ENCODE results near the gene PRDM11. TPM values are rescaled to one million over a fixed set of nuclear protein-coding genes. Genes with fewer than 3 reads are reported as not detected.

Gene PRDM11
- total RNA-seq, 1 experiment from 2014 or later: 8.3 TPM

DNA sequence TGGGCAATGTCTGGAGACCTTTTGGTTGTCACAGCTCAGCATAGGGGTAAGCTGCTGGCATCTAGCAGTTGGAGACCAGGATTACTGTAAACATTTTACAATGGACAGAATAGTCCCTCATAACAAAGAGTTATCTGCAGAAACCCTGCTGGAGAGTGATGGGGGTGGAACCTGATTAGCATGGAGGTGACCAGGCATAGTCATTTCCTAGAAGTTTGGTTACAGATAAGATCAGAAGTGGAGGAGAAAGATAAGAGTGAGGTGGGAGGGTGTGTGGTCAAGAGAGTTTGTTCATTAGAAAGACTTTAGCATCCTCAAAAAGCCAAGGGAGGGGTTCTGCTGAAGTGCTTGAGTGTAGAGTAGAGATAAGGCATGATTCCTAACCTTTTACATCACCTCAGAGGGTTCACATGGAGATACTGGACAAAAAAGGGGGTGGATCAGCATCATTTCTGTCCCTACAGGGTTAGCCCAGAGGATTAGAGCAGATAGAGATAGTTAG lies 38.8 kb downstream of the PRDM11 start:
- no peak overlapping the region for H3K27ac Mint-ChIP-seq

DNA sequence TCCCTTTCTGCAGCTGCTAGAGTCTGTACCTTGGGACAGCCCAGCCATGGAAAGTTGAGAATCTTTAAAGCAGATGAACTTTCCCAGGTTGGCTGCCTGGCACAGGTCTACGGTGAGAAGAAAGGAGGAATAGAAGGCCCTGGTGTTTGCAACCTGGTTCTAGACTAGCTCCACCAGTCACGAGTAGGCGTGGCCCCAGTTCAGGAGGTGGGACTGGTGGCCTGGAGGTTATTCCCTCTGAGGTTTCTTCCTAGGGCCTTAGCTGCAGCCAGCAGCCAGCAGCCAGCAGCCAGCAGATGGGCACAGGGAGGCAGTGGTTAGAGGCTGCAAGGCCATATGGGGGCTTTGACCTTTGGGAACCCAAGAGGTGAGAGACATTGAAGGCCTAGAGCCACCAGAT lies 40.9 kb downstream of the PRDM11 start:
- ChIA-PET CTCF (interaction anchor here (0.6 to 1.5 kb wide), 3 partner anchors 46 to 227 kb away, joined by 3 to 4 read pairs (median 3); no protein-coding TSS in a partner anchor), POLR2A (no interaction called here)
- no peak overlapping the region for H3K4me3 Mint-ChIP-seq
- H3K27ac Mint-ChIP-seq: no peak overlapping the region
- peaks cover 14% of the 10 kb centered on the region for H3K36me3 Mint-ChIP-seq
- DNase-seq (ENCODE audit: low spot score) (no peak), ATAC-seq (no peak)
- no peaks in the 10 kb centered on the region for H3K27me3 Mint-ChIP-seq (ENCODE audit: low read depth)
- peaks cover 9% of the 10 kb centered on the region for H3K9me3 Mint-ChIP-seq
- TF ChIP-seq HMGA2 (CRISPR knock-in tag; IDR thresholded peaks at IDR 0.05) (no peak), ZNF317 (CRISPR knock-in tag; IDR thresholded peaks at IDR 0.05; ENCODE audit: borderline replicate concordance, low read depth) (no peak), CREM (CRISPR knock-in tag; IDR thresholded peaks at IDR 0.05) (no peak)
- TF ChIP-seq, protein P1, sequence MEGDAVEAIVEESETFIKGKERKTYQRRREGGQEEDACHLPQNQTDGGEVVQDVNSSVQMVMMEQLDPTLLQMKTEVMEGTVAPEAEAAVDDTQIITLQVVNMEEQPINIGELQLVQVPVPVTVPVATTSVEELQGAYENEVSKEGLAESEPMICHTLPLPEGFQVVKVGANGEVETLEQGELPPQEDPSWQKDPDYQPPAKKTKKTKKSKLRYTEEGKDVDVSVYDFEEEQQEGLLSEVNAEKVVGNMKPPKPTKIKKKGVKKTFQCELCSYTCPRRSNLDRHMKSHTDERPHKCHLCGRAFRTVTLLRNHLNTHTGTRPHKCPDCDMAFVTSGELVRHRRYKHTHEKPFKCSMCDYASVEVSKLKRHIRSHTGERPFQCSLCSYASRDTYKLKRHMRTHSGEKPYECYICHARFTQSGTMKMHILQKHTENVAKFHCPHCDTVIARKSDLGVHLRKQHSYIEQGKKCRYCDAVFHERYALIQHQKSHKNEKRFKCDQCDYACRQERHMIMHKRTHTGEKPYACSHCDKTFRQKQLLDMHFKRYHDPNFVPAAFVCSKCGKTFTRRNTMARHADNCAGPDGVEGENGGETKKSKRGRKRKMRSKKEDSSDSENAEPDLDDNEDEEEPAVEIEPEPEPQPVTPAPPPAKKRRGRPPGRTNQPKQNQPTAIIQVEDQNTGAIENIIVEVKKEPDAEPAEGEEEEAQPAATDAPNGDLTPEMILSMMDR (IDR thresholded peaks at IDR 0.05): no peak
- no peaks in the 10 kb centered on the region for H3K4me1 Mint-ChIP-seq

More for the DNA sequence above, 38.8 kb downstream of the PRDM11 start:
- H3K27me3 Mint-ChIP-seq (ENCODE audit: low read depth): no peaks in the 10 kb centered on the region
- no peak overlapping the region for H3K4me3 Mint-ChIP-seq
- H3K9me3 Mint-ChIP-seq: no peaks in the 10 kb centered on the region
- ChIA-PET POLR2A (no interaction called here), CTCF (no interaction called here)
- ATAC-seq (no peak), DNase-seq (ENCODE audit: low spot score) (no peak)
- TF ChIP-seq MYBL2 (CRISPR knock-in tag; IDR thresholded peaks at IDR 0.05): no peak
- no peak for TF ChIP-seq ETV6 (CRISPR knock-in tag; IDR thresholded peaks at IDR 0.05)
- TF ChIP-seq GABPB1 (CRISPR knock-in tag; IDR thresholded peaks at IDR 0.05): no peak
- TF ChIP-seq ZNF317 (CRISPR knock-in tag; IDR thresholded peaks at IDR 0.05; ENCODE audit: borderline replicate concordance, low read depth): no peak
- no peak for TF ChIP-seq TEAD4 (CRISPR knock-in tag; IDR thresholded peaks at IDR 0.05)
- TF ChIP-seq TEAD1 (CRISPR knock-in tag; IDR thresholded peaks at IDR 0.05): no peak
- TF ChIP-seq, protein P2, sequence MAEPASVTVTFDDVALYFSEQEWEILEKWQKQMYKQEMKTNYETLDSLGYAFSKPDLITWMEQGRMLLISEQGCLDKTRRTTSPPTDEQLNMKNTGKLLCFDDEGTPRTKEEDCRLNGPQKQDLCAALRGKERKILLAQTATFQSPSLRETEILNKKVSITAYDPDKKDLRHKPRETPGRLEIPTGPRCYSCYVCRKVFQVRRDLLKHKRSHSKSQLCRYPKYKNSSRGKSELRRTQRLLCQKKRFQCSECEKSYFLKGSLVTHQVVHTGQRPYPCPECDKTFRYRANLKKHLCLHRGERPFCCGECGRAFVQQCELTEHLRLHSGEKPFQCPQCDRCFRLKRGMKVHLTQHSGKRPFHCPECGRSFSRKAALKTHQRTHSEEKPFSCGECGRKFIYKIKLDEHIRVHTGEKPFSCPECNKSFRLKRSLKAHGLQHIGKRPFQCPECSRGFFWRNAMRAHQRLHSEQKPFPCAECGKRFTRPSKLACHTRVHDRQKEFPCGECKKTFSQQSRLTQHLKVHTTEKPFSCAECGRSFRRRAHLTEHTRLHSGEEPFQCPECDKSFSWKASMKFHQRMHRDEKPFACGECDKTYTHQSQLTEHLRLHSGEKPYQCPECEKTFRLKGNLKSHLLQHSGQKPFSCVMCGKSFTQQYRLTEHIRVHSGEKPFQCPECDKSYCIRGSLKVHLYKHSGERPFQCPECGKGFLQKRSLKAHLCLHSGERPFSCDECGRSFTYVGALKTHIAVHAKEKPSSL (CRISPR knock-in tag; conservative IDR thresholded peaks at IDR 0.05): no peak
- no peak for TF ChIP-seq SMAD3 (CRISPR knock-in tag; IDR thresholded peaks at IDR 0.05; ENCODE audit: borderline replicate concordance)
- TF ChIP-seq ZBTB21 (CRISPR knock-in tag; IDR thresholded peaks at IDR 0.05; ENCODE audit: borderline replicate concordance): no peak
- TF ChIP-seq, protein P1 (IDR thresholded peaks at IDR 0.05): no peak
- TF ChIP-seq FOXP1 (CRISPR knock-in tag; IDR thresholded peaks at IDR 0.05; ENCODE audit: borderline replicate concordance): no peak
- TF ChIP-seq RELA (CRISPR knock-in tag; IDR thresholded peaks at IDR 0.05; ENCODE audit: borderline replicate concordance): no peak
- H3K36me3 Mint-ChIP-seq: peaks cover 2% of the 10 kb centered on the region
- H3K4me1 Mint-ChIP-seq: peaks cover 5% of the 10 kb centered on the region

DNA sequence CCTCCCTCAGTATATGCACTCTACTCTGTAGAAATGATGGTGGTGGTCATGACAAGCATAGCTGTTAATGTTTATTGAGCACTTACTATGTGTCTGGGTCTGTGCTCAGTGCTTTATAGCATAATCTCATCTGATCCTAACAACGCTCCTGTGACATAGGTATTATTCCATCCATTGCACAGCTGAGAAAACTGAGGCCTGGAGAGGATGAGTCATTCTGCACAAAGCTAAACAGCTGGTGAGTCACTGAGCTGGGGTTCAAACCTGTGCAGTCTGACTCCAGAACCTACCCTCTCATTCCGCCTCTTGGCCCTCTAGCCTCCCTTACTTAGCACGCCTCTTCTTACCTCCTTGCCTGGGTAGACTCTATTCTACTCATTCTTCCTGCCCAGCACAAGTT lies 41.7 kb downstream of the PRDM11 start:
- no peak overlapping the region for H3K4me3 Mint-ChIP-seq
- DNase-seq (ENCODE audit: low spot score): no peak
- POLR2A ChIA-PET: no interaction called here
- H3K27me3 Mint-ChIP-seq (ENCODE audit: low read depth): no peaks in the 10 kb centered on the region
- H3K27ac Mint-ChIP-seq: no peak overlapping the region
- no peak for ATAC-seq
- no peaks in the 10 kb centered on the region for H3K4me1 Mint-ChIP-seq
- peaks cover 17% of the 10 kb centered on the region for H3K36me3 Mint-ChIP-seq
- H3K9me3 Mint-ChIP-seq: peaks cover 12% of the 10 kb centered on the region
- CTCF ChIA-PET: interaction anchor here (1.3 to 2.0 kb wide), 2 partner anchors 45 to 64 kb away, joined by 3 to 6 read pairs; no protein-coding TSS in a partner anchor
- TF ChIP-seq, protein P3, sequence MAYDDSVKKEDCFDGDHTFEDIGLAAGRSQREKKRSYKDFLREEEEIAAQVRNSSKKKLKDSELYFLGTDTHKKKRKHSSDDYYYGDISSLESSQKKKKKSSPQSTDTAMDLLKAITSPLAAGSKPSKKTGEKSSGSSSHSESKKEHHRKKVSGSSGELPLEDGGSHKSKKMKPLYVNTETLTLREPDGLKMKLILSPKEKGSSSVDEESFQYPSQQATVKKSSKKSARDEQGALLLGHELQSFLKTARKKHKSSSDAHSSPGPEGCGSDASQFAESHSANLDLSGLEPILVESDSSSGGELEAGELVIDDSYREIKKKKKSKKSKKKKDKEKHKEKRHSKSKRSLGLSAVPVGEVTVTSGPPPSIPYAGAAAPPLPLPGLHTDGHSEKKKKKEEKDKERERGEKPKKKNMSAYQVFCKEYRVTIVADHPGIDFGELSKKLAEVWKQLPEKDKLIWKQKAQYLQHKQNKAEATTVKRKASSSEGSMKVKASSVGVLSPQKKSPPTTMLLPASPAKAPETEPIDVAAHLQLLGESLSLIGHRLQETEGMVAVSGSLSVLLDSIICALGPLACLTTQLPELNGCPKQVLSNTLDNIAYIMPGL (CRISPR knock-in tag; IDR thresholded peaks at IDR 0.05): no peak
- TF ChIP-seq EMX1 (CRISPR knock-in tag; IDR thresholded peaks at IDR 0.05) (no peak), ZNF671 (CRISPR knock-in tag; IDR thresholded peaks at IDR 0.05) (no peak), RELA (CRISPR knock-in tag; IDR thresholded peaks at IDR 0.05; ENCODE audit: borderline replicate concordance) (no peak), HMGA2 (CRISPR knock-in tag; IDR thresholded peaks at IDR 0.05) (no peak), FOXK1 (CRISPR knock-in tag; IDR thresholded peaks at IDR 0.05) (no peak), SP1 (CRISPR knock-in tag; conservative IDR thresholded peaks at IDR 0.05) (no peak), ESRRA (CRISPR knock-in tag; IDR thresholded peaks at IDR 0.05; ENCODE audit: borderline replicate concordance) (no peak), MXD4 (CRISPR knock-in tag; IDR thresholded peaks at IDR 0.05; ENCODE audit: borderline replicate concordance) (no peak)
- TF ChIP-seq, protein P4, sequence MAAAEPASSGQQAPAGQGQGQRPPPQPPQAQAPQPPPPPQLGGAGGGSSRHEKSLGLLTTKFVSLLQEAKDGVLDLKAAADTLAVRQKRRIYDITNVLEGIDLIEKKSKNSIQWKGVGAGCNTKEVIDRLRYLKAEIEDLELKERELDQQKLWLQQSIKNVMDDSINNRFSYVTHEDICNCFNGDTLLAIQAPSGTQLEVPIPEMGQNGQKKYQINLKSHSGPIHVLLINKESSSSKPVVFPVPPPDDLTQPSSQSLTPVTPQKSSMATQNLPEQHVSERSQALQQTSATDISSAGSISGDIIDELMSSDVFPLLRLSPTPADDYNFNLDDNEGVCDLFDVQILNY (CRISPR knock-in tag; IDR thresholded peaks at IDR 0.05): no peak
